SIG-M5 treated with dmso at 0.1 percent for 504 hours (cell line): ENCODE data around the gene TMC1.

Experiments used
- DNase-seq: peaks from one replicate; lab custom pipeline; 2025; ENCODE audit not compliant: unreplicated experiment; lab: John Stamatoyannopoulos, UW

The TMC1 gene

GRCh38 chr9:72600671-72601070 is 79.3 kb downstream of the TMC1 start:
- DNase-seq: no peak

DNA sequence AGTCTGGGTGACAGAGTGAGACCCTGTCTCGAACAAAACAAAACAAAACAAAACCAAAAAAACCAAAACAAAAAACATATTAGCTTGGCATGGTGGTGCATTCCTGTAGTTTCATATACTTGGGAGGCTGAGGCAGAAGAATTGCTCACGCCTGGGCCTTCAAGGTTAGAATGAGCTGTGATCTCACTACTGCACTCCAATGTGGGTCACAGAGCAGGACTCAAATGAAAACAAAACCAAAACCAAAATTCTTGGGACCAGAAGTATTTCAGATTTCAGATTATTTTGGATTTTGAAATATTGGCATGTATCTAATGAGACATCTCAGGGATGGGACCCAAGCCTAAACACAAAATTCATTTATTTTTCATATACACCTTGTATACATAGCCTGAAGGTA is 80.2 kb downstream of the TMC1 start:
- no peak for DNase-seq

- DNase-seq: no peak
These were observed 91.0 kb downstream of the TMC1 start for GRCh38 chr9:72612449-72612848.

DNA sequence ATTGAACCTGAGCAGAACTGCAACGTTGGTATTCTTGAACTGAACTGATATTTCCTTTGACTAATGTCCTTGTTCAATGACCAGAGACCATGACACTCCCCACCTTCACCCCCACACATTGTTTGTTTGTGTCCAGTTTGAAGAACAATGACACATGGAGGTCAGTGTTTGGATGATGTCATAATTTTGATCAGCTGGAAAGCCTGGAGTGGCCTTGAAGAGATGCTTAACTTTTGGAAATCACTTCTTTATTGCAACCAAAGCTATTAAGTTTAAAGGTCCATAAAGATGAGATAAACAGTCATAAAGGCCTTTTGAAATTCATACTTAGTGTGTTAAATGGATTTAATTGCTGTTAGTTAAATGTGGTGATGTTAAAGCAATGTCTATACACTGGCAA is 92.7 kb downstream of the TMC1 start:
- DNase-seq: no peak

GRCh38 chr9:72615931-72616330 is 94.5 kb downstream of the TMC1 start:
- no peak for DNase-seq

DNA sequence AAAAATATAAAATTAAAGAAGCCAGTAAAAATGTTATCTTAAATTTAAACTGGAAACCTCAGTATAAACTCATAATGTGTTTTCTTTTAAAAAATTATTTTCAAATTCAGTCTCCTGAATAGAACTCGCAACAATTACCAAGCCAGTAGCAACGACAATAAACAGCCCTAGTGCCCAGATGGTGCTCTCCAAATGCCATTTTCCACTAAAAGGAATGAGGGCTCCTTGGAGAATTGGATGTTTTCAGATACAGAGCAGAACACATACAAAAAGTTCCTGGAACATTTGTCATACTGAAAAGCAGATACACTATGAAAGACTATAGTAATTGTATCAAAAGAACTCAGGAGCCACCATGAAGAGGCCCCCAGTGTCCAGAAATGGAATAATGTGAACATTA is 97.4 kb downstream of the TMC1 start:
- DNase-seq: no peak

DNA sequence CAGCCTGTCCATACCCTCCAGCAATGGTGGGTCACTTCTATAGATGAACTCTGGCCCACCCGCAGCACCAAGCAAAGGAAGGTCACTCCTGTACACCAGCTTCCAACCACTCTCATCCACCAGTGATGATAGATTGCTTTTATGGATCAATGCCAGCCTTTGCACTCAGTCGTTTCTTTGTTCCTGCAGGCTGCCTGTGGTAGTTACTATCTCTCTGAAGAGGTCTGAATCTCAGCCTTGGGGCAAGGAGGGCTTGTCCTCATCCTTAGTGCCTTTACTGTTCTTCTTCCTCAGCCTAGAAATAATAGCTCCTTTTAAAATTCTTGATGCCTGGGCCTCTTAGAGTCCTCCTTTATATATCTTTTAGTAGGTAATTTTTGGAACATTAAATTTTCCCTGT is 100.8 kb downstream of the TMC1 start:
- no peak for DNase-seq

GRCh38 chr9:72623156-72623555 is 101.7 kb downstream of the TMC1 start:
- no peak for DNase-seq

- no peak for DNase-seq
These were observed 105.7 kb downstream of the TMC1 start for GRCh38 chr9:72627147-72627546.

- no peak for DNase-seq
These were observed 106.6 kb downstream of the TMC1 start for GRCh38 chr9:72627956-72628540.

- no peak for DNase-seq
These were observed 112.6 kb downstream of the TMC1 start for GRCh38 chr9:72633966-72634365.

GRCh38 chr9:72635197-72635596 is 113.8 kb downstream of the TMC1 start:
- no peak for DNase-seq

GRCh38 chr9:72636621-72637020 is 115.2 kb downstream of the TMC1 start:
- no peak for DNase-seq

GRCh38 chr9:72643651-72644050 is 122.2 kb downstream of the TMC1 start:
- no peak for DNase-seq

DNA sequence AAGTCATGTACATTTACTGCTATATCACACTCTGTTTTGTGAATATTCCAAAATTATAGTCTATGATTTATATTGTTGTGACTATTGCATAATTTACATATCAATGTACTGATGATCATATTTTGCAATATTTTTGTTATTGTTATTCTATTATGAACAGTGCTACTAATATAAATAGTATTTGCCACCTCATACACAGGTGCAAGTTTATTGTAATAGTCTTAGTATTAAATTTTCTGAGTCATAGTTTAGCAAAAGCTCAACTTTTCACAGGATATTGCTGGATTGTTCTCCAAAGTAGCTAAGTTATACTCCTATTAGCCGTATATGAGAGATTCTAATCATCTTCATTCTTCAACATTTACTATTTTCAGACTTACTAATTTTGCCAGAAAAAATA is 124.7 kb downstream of the TMC1 start:
- no peak for DNase-seq

DNA sequence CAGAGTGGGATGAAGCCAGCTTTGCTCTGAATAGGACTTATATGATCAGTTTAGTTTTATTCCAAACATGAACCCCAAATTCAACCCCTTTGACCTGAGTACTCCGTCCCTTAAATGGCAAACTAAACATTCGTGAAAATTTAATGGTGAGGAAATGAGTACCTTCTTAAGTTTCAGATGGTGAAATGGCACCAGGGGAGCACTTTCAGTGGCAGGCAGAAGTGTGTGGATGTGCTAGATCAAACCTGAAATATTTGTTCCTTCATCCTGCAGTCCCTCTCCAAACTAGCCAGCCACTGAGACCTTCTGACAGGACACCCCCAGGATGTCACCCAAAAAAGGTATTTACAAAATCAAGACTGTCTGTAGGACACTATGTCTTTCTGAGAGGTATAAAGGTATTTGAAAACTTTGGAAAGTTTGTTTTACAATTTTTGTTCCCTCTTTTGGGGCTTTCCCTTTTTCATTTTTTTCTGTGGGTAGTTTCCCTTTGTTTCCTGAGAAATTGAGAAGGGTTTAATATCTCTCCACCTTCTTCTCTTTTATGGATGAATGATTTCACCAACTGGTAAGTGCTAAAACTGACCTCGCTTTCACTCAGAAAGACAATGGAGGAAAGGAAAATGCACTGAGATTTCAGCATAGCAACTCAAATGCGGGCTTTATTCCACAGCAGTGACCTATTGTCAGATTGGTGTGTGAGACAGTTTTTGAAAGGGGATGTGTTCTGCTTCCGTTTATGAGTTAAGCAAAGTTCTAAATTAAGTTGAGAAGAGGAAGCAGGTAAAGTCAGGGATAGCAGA is 127.1 kb downstream of the TMC1 start:
- peak; percentile 25 for DNase-seq

DNA sequence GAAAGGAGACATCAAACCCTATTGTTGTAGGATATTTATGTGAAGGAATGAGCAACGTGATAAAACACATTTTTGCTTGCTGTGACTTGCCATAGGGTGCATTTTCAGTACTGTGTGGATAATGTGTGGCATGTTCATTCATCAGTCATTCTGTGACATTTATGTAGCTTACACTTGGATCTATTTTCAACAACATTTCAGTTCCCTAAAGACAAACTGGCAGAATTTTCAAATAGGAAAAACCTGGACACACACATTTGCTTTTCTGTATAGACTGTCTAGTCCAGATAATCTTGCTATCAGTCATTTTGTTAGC is 127.7 kb downstream of the TMC1 start:
- DNase-seq: no peak

DNA sequence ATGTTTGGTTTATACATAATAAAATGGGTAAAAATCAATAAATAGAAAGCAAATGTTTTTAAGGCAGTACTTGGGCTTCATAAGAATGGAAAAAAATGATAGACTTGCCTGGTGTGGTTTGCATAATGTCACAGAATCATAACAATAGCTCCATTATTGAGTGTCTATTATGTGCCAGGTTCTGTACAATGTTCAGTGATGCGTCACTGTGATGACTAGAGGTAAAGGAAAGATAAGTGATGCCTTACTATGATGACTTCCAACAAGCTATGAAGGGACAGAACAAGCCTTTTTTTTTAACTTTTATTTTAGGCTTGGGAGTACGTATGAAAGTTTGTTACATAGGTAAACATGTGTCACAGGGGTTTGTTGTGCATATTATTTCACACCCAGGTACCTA is 128.8 kb downstream of the TMC1 start:
- no peak for DNase-seq

DNA sequence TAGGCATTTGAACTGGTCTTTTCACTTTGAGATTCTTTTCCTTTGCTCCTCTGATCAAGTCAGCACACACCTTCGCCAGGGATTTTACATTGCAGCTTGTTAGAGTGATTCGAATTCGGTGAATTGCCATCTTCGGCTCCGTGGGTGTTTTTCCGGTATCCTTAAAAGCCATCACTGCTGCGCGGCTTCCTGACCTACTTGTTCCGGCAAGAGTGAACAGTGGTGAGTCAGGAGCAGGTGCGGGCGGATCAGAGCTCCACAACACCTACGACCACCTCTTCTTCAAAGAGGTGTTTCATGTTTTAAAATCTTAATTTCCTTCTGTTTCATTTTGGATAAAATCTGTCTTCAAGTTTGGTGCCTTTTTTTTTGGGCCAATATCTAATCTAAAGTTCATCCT is 134.6 kb downstream of the TMC1 start:
- no peak for DNase-seq

DNA sequence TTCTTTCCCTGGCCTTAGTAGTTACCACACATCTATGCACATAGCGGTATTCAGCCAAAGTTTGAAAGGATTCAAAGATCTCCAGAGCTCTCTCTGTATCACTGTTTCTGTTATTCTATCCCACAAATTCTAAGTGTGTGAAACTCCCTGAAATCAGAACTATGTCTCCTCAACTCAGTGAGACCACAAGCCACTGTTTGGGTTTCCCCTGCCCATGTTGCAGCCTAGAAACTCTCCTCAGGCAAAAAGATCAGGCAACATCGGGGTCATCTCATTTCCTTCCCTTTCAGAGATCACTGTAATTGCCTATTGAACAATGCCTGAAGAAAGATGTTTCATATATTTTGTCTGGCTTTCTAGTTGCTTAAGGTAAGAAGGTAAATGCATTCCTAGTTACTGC is 135.6 kb downstream of the TMC1 start:
- no peak for DNase-seq

DNA sequence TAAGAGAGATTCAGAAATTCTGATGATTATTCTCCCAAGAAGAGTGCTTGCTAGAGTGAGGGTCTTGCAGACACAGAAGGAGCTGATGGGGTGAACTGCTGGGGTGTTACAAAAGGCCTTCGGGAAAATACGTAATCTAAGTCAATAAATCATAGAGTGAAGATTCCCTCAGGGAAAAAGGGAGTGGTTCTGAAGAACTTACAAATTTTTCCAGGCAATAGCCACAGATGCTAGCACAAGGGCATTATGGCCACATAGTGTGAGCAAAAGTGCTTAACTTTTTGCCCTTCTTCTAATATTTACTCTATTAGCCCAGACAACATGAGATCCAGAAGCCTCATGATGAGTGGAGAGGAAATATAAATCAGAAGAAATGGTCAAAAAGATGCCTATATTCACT is 137.3 kb downstream of the TMC1 start:
- no peak for DNase-seq

GRCh38 chr9:72661401-72662135 is 140.2 kb downstream of the TMC1 start:
- DNase-seq: no peak
